Glomerular visceral epithelial cell (primary cell): Measurements from ENCODE around the gene PRSS36.
"Not testable (repeated sequence)": the region's sequence is repeated elsewhere in the genome, so short reads cannot be mapped to it uniquely, and the experiment has no call there.

Experiments used
- DNase-seq: peaks from one replicate; pipeline ENCODE4 v3.0.0-alpha.2; 2016; ENCODE audit errors: extremely low spot score

The PRSS36 gene

GRCh38 chr16:31149894-31150890 lies at the start of gene PRSS36:
Gene PRSS36 (minus strand): TSS chr16:31150066. CDS start chr16:31150035, 31 bp downstream.
- no peak for DNase-seq

- DNase-seq = no peak
Observed at GRCh38 chr16:31199430-31200041, 49.7 kb upstream of the PRSS36 start.

GRCh38 chr16:31198207-31198882 lies 48.5 kb upstream of the PRSS36 start:
- DNase-seq = no peak

- DNase-seq = no peak
Observed at GRCh38 chr16:31196324-31197088, 46.6 kb upstream of the PRSS36 start.

GRCh38 chr16:31195861-31196260 lies 46.0 kb upstream of the PRSS36 start:
- not testable (repeated sequence) for DNase-seq

GRCh38 chr16:31194898-31195297 lies 45.0 kb upstream of the PRSS36 start:
- no peak for DNase-seq

- no peak for DNase-seq
Observed at GRCh38 chr16:31193874-31194273, 44.0 kb upstream of the PRSS36 start.

- no peak for DNase-seq
Observed at GRCh38 chr16:31192856-31193642, 43.2 kb upstream of the PRSS36 start.

GRCh38 chr16:31191697-31192428 lies 42.0 kb upstream of the PRSS36 start:
- DNase-seq = no peak

GRCh38 chr16:31190818-31191444 lies 41.1 kb upstream of the PRSS36 start:
- DNase-seq = no peak

GRCh38 chr16:31190061-31190460 lies 40.2 kb upstream of the PRSS36 start:
- DNase-seq = no peak

GRCh38 chr16:31189412-31189778 lies 39.5 kb upstream of the PRSS36 start:
- DNase-seq = no peak

- no peak for DNase-seq
Observed at GRCh38 chr16:31188450-31189411, 38.9 kb upstream of the PRSS36 start.

GRCh38 chr16:31187808-31188189 lies 37.9 kb upstream of the PRSS36 start:
- DNase-seq = no peak

GRCh38 chr16:31186930-31187807 lies 37.3 kb upstream of the PRSS36 start:
- DNase-seq = no peak

- no peak for DNase-seq
Observed at GRCh38 chr16:31186176-31186575, 36.3 kb upstream of the PRSS36 start.

GRCh38 chr16:31185339-31185738 lies 35.5 kb upstream of the PRSS36 start:
- no peak for DNase-seq

GRCh38 chr16:31184888-31185287 lies 35.0 kb upstream of the PRSS36 start:
- no peak for DNase-seq
